K562 (cell line): ENCODE results near the gene GOLPH3.

ENCODE experiments used
- KLF13 ChIP-seq: fragments of 450-650 bp; IDR thresholded peaks from 2 replicates; pipeline ENCODE4 v1.6.1; 2016; ENCODE audit warnings: missing genetic modification characterization, low read depth, mild to moderate bottlenecking, missing compliant biosample characterization, moderate library complexity, borderline replicate concordance
- POLR2AphosphoS5 ChIP-seq: IDR thresholded peaks from 2 replicates; pipeline ENCODE4 v1.6.1; 2011; ENCODE audit warnings: mild to moderate bottlenecking, low read depth, low read length, moderate library complexity; ENCODE audit not compliant: control insufficient read depth, insufficient read depth
- SIRT6 ChIP-seq: IDR thresholded peaks from one replicate; pipeline ENCODE4 v1.6.1; 2012; ENCODE audit warnings: low read depth, mild to moderate bottlenecking, control low read depth, inconsistent platforms, low read length, moderate library complexity

DNA sequence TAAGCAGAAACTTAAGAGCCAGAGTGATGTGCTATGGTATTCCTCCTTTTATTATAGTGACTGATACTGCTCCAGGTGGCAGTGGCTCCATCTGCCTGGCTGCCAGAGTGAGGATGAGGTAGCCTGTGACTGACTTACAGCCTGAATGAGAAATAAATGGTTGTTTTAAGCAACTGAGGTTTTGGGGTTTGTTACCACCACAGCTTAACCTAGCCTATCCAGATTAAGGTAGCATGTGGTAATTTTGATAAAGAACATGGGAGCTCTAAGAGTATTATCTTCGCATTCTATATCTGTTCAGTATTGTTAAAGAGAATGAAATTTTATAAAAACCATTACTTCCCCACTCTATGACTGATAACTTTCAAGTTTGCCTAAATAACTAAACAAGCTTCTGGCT lies 39.0 kb downstream of the GOLPH3 start:
- TF ChIP-seq KLF13 (no peak), POLR2AphosphoS5 (no peak), SIRT6 (no peak)
